ENCODE data around the gene TMEM132A.

TMEM132A gene

DNA sequence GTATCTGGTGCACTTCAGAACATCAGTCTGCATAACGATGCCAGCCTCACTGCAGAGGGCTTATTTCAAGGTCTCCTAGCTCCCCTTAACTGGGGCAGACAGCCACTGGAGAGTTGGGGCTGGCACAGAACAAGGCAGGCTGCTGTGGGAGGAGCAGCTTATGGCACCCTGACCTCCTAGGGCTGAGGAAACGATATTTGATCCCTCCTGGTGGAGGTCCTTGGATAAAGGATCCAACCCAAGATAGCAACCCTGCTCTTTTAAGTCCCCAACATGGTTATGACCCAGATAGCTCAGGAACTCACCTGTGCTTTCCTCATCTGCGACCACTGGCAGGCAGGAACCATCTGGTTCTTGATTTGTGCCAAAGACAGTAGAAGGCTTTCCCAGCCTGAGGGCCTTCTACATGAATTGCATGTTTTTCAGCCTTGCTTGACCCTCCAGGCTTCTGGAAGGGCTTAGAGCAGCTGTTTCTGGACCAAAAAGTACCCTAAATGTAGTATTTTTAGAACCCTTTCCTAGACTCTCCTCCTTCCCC is 7.5 kb upstream of the TMEM132A start:
- Histone ChIP-seq H3K36me3 (ENCODE audit: insufficient read depth, low read length) (peaks cover 43% of the 10 kb centered on the region), H3K9ac (ENCODE audit: low read depth, low read length) (no peak overlapping the region), H3K4me2 (ENCODE audit: insufficient read depth, low read length) (peak overlapping the region; percentile 96)

DNA sequence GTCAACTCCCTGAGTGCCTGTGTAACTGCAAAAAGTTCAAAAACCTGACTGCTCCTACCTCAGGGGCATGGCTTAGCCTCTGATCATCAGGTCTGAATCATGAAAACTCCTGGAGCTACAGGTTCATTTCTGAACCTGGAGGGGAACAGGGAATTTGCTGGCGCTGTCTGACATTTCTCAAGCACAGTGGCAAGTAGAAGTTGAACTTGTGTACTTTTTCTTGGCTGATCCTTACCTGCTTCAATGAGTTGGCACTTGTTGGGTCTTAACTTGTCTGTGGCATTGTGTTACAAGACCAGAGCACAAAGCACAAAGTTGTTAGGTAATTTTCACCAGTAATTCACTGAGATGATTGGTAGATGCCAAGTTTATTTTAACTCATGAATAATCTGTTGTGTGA is 7.0 kb upstream of the TMEM132A start:
- Histone ChIP-seq H3K4me2 (ENCODE audit: insufficient read depth, low read length) (peak overlapping the region; percentile 96; the same call in 1 of the 2 replicates), H3K9ac (ENCODE audit: low read depth, low read length) (no peak overlapping the region), H3K79me2 (ENCODE audit: insufficient read depth, low read length) (peaks cover 59% of the 10 kb centered on the region)

More for the DNA sequence above, 7.5 kb upstream of the TMEM132A start:
- Histone ChIP-seq H2AFZ (ENCODE audit: low read depth, low read length) (no peak overlapping the region), H4K20me1 (ENCODE audit: insufficient read depth, low read length) (peaks cover 65% of the 10 kb centered on the region), H3K27ac (ENCODE audit: low read length) (no peak overlapping the region), H3K79me2 (ENCODE audit: insufficient read depth, low read length) (peaks cover 59% of the 10 kb centered on the region), H3K27me3 (ENCODE audit: insufficient read depth, low read length, poor library complexity) (no peaks in the 10 kb centered on the region), H3K4me1 (ENCODE audit: insufficient read depth, low read length) (peaks cover 36% of the 10 kb centered on the region), H3K9me3 (ENCODE audit: insufficient read depth, low read length, severe bottlenecking) (no peaks in the 10 kb centered on the region), H3K4me3 (ENCODE audit: low read depth in 1 of 2, low read length in 2 of 2) (no peak overlapping the region)
- no peak for ATAC-seq (ENCODE audit: insufficient read depth, low read depth)
- TF ChIP-seq EZH2 (IDR thresholded peaks at IDR 0.05; ENCODE audit: borderline replicate concordance, low read depth, low read length, severe bottlenecking): no peak
- TF ChIP-seq, protein P1, sequence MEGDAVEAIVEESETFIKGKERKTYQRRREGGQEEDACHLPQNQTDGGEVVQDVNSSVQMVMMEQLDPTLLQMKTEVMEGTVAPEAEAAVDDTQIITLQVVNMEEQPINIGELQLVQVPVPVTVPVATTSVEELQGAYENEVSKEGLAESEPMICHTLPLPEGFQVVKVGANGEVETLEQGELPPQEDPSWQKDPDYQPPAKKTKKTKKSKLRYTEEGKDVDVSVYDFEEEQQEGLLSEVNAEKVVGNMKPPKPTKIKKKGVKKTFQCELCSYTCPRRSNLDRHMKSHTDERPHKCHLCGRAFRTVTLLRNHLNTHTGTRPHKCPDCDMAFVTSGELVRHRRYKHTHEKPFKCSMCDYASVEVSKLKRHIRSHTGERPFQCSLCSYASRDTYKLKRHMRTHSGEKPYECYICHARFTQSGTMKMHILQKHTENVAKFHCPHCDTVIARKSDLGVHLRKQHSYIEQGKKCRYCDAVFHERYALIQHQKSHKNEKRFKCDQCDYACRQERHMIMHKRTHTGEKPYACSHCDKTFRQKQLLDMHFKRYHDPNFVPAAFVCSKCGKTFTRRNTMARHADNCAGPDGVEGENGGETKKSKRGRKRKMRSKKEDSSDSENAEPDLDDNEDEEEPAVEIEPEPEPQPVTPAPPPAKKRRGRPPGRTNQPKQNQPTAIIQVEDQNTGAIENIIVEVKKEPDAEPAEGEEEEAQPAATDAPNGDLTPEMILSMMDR (IDR thresholded peaks at IDR 0.05; ENCODE audit: borderline replicate concordance, extremely low read depth, low read length, poor library complexity, severe bottlenecking): no peak
- no peak for DNase-seq

GRCh38 chr11:60918251-60918938 is 5.9 kb upstream of the TMEM132A start:
- Histone ChIP-seq H3K9me3 (ENCODE audit: insufficient read depth, low read length, severe bottlenecking) (no peaks in the 10 kb centered on the region), H4K20me1 (ENCODE audit: insufficient read depth, low read length) (peaks cover 80% of the 10 kb centered on the region), H3K27me3 (ENCODE audit: insufficient read depth, low read length, poor library complexity) (no peaks in the 10 kb centered on the region), H3K4me1 (ENCODE audit: insufficient read depth, low read length) (peaks cover 29% of the 10 kb centered on the region), H3K4me3 (ENCODE audit: low read depth in 1 of 2, low read length in 2 of 2) (no peak overlapping the region), H3K36me3 (ENCODE audit: insufficient read depth, low read length) (peaks cover 60% of the 10 kb centered on the region), H3K4me2 (ENCODE audit: insufficient read depth, low read length) (no peak overlapping the region), H2AFZ (ENCODE audit: low read depth, low read length) (no peak overlapping the region), H3K27ac (ENCODE audit: low read length) (no peak overlapping the region), H3K79me2 (ENCODE audit: insufficient read depth, low read length) (peaks cover 59% of the 10 kb centered on the region), H3K9ac (ENCODE audit: low read depth, low read length) (no peak overlapping the region)
- no peak for TF ChIP-seq EZH2 (IDR thresholded peaks at IDR 0.05; ENCODE audit: borderline replicate concordance, low read depth, low read length, severe bottlenecking)
- TF ChIP-seq, protein P1 (IDR thresholded peaks at IDR 0.05; ENCODE audit: borderline replicate concordance, extremely low read depth, low read length, poor library complexity, severe bottlenecking): no peak
- ATAC-seq (ENCODE audit: insufficient read depth, low read depth): no peak
- no peak for DNase-seq

More for the DNA sequence above, 7.0 kb upstream of the TMEM132A start:
- DNase-seq (no peak), ATAC-seq (ENCODE audit: insufficient read depth, low read depth) (no peak)
- Histone ChIP-seq H3K9me3 (ENCODE audit: insufficient read depth, low read length, severe bottlenecking) (no peaks in the 10 kb centered on the region), H2AFZ (ENCODE audit: low read depth, low read length) (no peak overlapping the region), H3K4me3 (ENCODE audit: low read depth in 1 of 2, low read length in 2 of 2) (no peak overlapping the region), H3K27ac (ENCODE audit: low read length) (no peak overlapping the region), H3K27me3 (ENCODE audit: insufficient read depth, low read length, poor library complexity) (no peaks in the 10 kb centered on the region), H4K20me1 (ENCODE audit: insufficient read depth, low read length) (peaks cover 71% of the 10 kb centered on the region), H3K4me1 (ENCODE audit: insufficient read depth, low read length) (peaks cover 36% of the 10 kb centered on the region), H3K36me3 (ENCODE audit: insufficient read depth, low read length) (peaks cover 48% of the 10 kb centered on the region)
- TF ChIP-seq, protein P1 (IDR thresholded peaks at IDR 0.05; ENCODE audit: borderline replicate concordance, extremely low read depth, low read length, poor library complexity, severe bottlenecking): no peak

Measured in DND-41 (cell line).